Neural cell (in vitro differentiated cells): Measurements from ENCODE around the gene HLA-DQB2. TPM values are rescaled to one million over a fixed set of nuclear protein-coding genes. Genes with fewer than 3 reads are reported as not detected.
"Not testable (repeated sequence)": the region's sequence is repeated elsewhere in the genome, so short reads cannot be mapped to it uniquely, and the experiment has no call there.

ENCODE experiments used
- H2AFZ ChIP-seq: fragments of 200-600, 300-800 bp; sonication (generic), shearing (Covaris generic); 2 replicates; pipeline ENCODE4 v1.6.0; 2014; ENCODE audit warnings: low read depth, mild to moderate bottlenecking, antibody characterized with exemption, low read length, moderate library complexity
- H3F3A ChIP-seq: fragments of 200-600 bp; shearing (Covaris generic); 2 replicates; pipeline ENCODE4 v1.6.1; 2016; ENCODE audit warnings: mild to moderate bottlenecking, moderate library complexity, mixed read lengths, antibody characterized with exemption, low read length; ENCODE audit not compliant: insufficient read depth, poor library complexity, severe bottlenecking
- H3K27ac ChIP-seq: fragments of 200-600, 300-800 bp; sonication (generic), shearing (Covaris generic); 2 replicates; pipeline ENCODE4 v1.5.1; 2014; ENCODE audit warnings: mild to moderate bottlenecking, low read length, moderate library complexity
- H3K27me3 ChIP-seq: fragments of 300-800, 200-600 bp; sonication (generic), shearing (Covaris generic); 2 replicates; pipeline ENCODE4 v1.6.0; 2014; ENCODE audit warnings: mild to moderate bottlenecking, low read depth, low read length, moderate library complexity; ENCODE audit not compliant: insufficient read depth
- H3K36me3 ChIP-seq: fragments of 300-800, 200-600 bp; sonication (generic), shearing (Covaris generic); 2 replicates; pipeline ENCODE4 v1.5.1; 2014; ENCODE audit warnings: mild to moderate bottlenecking, antibody characterized with exemption, low read length, moderate library complexity; ENCODE audit not compliant: insufficient read depth
- H3K4me2 ChIP-seq: fragments of 300-800, 200-600 bp; sonication (generic), shearing (Covaris generic); 2 replicates; pipeline ENCODE4 v1.6.0; 2014; ENCODE audit warnings: mild to moderate bottlenecking, low read length
- H3K4me3 ChIP-seq: fragments of 300-800, 200-600 bp; sonication (generic), shearing (Covaris generic); 2 replicates; pipeline ENCODE4 v1.5.1; 2014; ENCODE audit warnings: mild to moderate bottlenecking, low read length, moderate library complexity
- H3K79me2 ChIP-seq: fragments of 200-600 bp; shearing (Covaris generic); replicated peaks from 2 replicates; pipeline ENCODE4 v1.6.0; 2014; ENCODE audit warnings: mild to moderate bottlenecking, low read length, moderate library complexity; ENCODE audit not compliant: insufficient read depth
- H3K9ac ChIP-seq: fragments of 300-800, 200-600 bp; sonication (generic), shearing (Covaris generic); 2 replicates; pipeline ENCODE4 v1.6.1; 2016; ENCODE audit warnings: mild to moderate bottlenecking, low read length, mixed read lengths
- H3K9me2 ChIP-seq: fragments of 200-600 bp; shearing (Covaris generic); 2 replicates; pipeline ENCODE4 v1.6.1; 2016; ENCODE audit warnings: mild to moderate bottlenecking, low read length, mixed read lengths; ENCODE audit not compliant: insufficient read depth
- H3K9me3 ChIP-seq: fragments of 200-600, 300-800 bp; sonication (generic), shearing (Covaris generic); 2 replicates; pipeline ENCODE4 v1.6.1; 2016; ENCODE audit warnings: mild to moderate bottlenecking, mixed run types, low read length, moderate library complexity, mixed read lengths
- H4K20me1 ChIP-seq: fragments of 200-600 bp; shearing (Covaris generic); 2 replicates; pipeline ENCODE4 v1.6.1; 2016; ENCODE audit warnings: mild to moderate bottlenecking, mixed run types; ENCODE audit not compliant: insufficient read depth
- CTCF ChIP-seq: fragments of 450-650 bp; IDR thresholded peaks from 2 replicates; pipeline ENCODE4 v1.5.1; 2014; ENCODE audit warnings: antibody characterized with exemption, mild to moderate bottlenecking, moderate library complexity; ENCODE audit not compliant: poor library complexity, severe bottlenecking
- EP300 ChIP-seq: fragments of 450-650 bp; conservative IDR thresholded peaks from 2 replicates; pipeline ENCODE4 v1.6.1; 2014; ENCODE audit warnings: antibody characterized with exemption, mild to moderate bottlenecking, moderate library complexity; ENCODE audit not compliant: poor library complexity, severe bottlenecking
- MXI1 ChIP-seq: fragments of 450-650 bp; conservative IDR thresholded peaks from 2 replicates; pipeline ENCODE4 v1.6.1; 2014; ENCODE audit warnings: antibody characterized with exemption, mild to moderate bottlenecking; ENCODE audit not compliant: poor library complexity, severe bottlenecking
- POLR2AphosphoS5 ChIP-seq: IDR thresholded peaks from 2 replicates; pipeline ENCODE4 v1.6.1; 2012
- RAD21 ChIP-seq: fragments of 450-650 bp; conservative IDR thresholded peaks from 2 replicates; pipeline ENCODE4 v1.6.1; 2014; ENCODE audit warnings: antibody characterized with exemption, mild to moderate bottlenecking, moderate library complexity
- REST ChIP-seq: IDR thresholded peaks from 2 replicates; pipeline ENCODE4 v1.6.1; 2012; ENCODE audit warnings: borderline replicate concordance
- SMC3 ChIP-seq: fragments of 450-650 bp; conservative IDR thresholded peaks from 2 replicates; pipeline ENCODE4 v1.6.1; 2014; ENCODE audit warnings: antibody characterized with exemption, mild to moderate bottlenecking, moderate library complexity; ENCODE audit not compliant: poor library complexity
- TAF1 ChIP-seq: IDR thresholded peaks from 2 replicates; pipeline ENCODE4 v1.6.1; 2012; ENCODE audit warnings: low read depth
- polyA plus RNA-seq: library from polyadenylated mRNA; depleted of rRNA; stranded (reverse); fragments of >200 nt; gene quantifications from 2 replicates; pipeline ENCODE4 v1.2.3, GENCODE V29; 2014

HLA-DQB2 gene
- polyA plus RNA-seq, 1 donor from 2014 or later: not detected

- no peak overlapping the region for H2AFZ ChIP-seq
- H3K27me3 ChIP-seq: no peaks in the 10 kb centered on the region
- no peaks in the 10 kb centered on the region for H3K79me2 ChIP-seq
- H3K4me3 ChIP-seq: no peak overlapping the region
- no peaks in the 10 kb centered on the region for H4K20me1 ChIP-seq
- H3F3A ChIP-seq: no peaks in the 10 kb centered on the region
- no peak for TF ChIP-seq MXI1
- H3K9me3 ChIP-seq: no peaks in the 10 kb centered on the region
- H3K9me2 ChIP-seq: no peaks in the 10 kb centered on the region
- no peak overlapping the region for H3K4me2 ChIP-seq
- no peak overlapping the region for H3K27ac ChIP-seq
- H3K9ac ChIP-seq: no peak overlapping the region
- H3K36me3 ChIP-seq: no peaks in the 10 kb centered on the region
Measured at GRCh38 chr6:32761548-32761947, 1.8 kb downstream of the HLA-DQB2 start.

- Histone ChIP-seq H3K4me2 (no peak overlapping the region), H3K36me3 (no peaks in the 10 kb centered on the region), H3K27me3 (no peaks in the 10 kb centered on the region), H4K20me1 (no peaks in the 10 kb centered on the region), H3K9me3 (no peaks in the 10 kb centered on the region), H3K79me2 (no peaks in the 10 kb centered on the region), H3F3A (no peaks in the 10 kb centered on the region), H3K4me3 (no peak overlapping the region), H3K9me2 (no peaks in the 10 kb centered on the region), H3K9ac (no peak overlapping the region), H2AFZ (no peak overlapping the region), H3K27ac (no peak overlapping the region)
- TF ChIP-seq TAF1 (no peak), SMC3 (no peak), RAD21 (no peak)
Measured at GRCh38 chr6:32761072-32761471, 2.3 kb downstream of the HLA-DQB2 start.

GRCh38 chr6:32759669-32760068, 3.7 kb downstream of the HLA-DQB2 start:
- Histone ChIP-seq H3K4me3 (no peak overlapping the region), H3K4me2 (no peak overlapping the region), H3K27ac (no peak overlapping the region), H4K20me1 (no peaks in the 10 kb centered on the region), H3K9me2 (no peaks in the 10 kb centered on the region), H3F3A (no peaks in the 10 kb centered on the region), H3K9ac (no peak overlapping the region), H2AFZ (no peak overlapping the region), H3K79me2 (no peaks in the 10 kb centered on the region), H3K36me3 (no peaks in the 10 kb centered on the region), H3K27me3 (no peaks in the 10 kb centered on the region), H3K9me3 (no peaks in the 10 kb centered on the region)
- TF ChIP-seq TAF1 (no peak), EP300 (no peak), REST (no peak)

- no peak overlapping the region for H3K4me3 ChIP-seq
- H3K27me3 ChIP-seq: no peaks in the 10 kb centered on the region
- H3K79me2 ChIP-seq: no peaks in the 10 kb centered on the region
- no peak overlapping the region for H3K4me2 ChIP-seq
- H3K9ac ChIP-seq: no peak overlapping the region
- H3K9me3 ChIP-seq: no peaks in the 10 kb centered on the region
- no peaks in the 10 kb centered on the region for H3K36me3 ChIP-seq
- TF ChIP-seq POLR2AphosphoS5 (no peak), EP300 (no peak), TAF1 (no peak), CTCF (no peak), SMC3 (no peak), MXI1 (no peak)
- no peak overlapping the region for H3K27ac ChIP-seq
- H2AFZ ChIP-seq: no peak overlapping the region
- H4K20me1 ChIP-seq: no peaks in the 10 kb centered on the region
- H3F3A ChIP-seq: no peaks in the 10 kb centered on the region
- no peaks in the 10 kb centered on the region for H3K9me2 ChIP-seq
Measured at GRCh38 chr6:32752580-32752979, 10.8 kb downstream of the HLA-DQB2 start.

GRCh38 chr6:32745649-32746048, 17.7 kb downstream of the HLA-DQB2 start:
- H3F3A ChIP-seq, H4K20me1 ChIP-seq, H3K4me2 ChIP-seq, H3K9me2 ChIP-seq, H3K4me3 ChIP-seq, H3K27me3 ChIP-seq, H3K27ac ChIP-seq, H3K9ac ChIP-seq, H3K36me3 ChIP-seq, H2AFZ ChIP-seq, H3K9me3 ChIP-seq, H3K79me2 ChIP-seq: not testable (repeated sequence)
